ENCODE results near the gene TEAD1. TPM values are rescaled to one million over a fixed set of nuclear protein-coding genes. Genes with fewer than 3 reads are reported as not detected.

Gene TEAD1
- 10 to 100 TPM; 81.0 to 97.4 (median 96.6) TPM for polyA plus RNA-seq (ENCODE audit: insufficient read length in 3 of 3)
- long read RNA-seq, donor 1, partial matches to known transcripts: 9 of 22 reads
- long read RNA-seq, donor 1, other reads (novel, unspliced or antisense): 12 of 22 reads
- long read RNA-seq, donor 2, partial matches to known transcripts: 12 of 13 reads
- long read RNA-seq, donor 2, other reads (novel, unspliced or antisense): 0 of 13 reads
- long read RNA-seq, donor 3, partial matches to known transcripts: 7 of 8 reads
- long read RNA-seq, donor 3, other reads (novel, unspliced or antisense): 0 of 8 reads
- long read RNA-seq, donor 4, partial matches to known transcripts: 5 of 6 reads
- long read RNA-seq, donor 4, other reads (novel, unspliced or antisense): 0 of 6 reads
- long read RNA-seq, donor 5, transcript TEAD1-204 (2 exons, 477 nt): major isoform, 5 of 5 reads
- long read RNA-seq, donor 5, partial matches to known transcripts: 0 of 5 reads
- long read RNA-seq, donor 5, other reads (novel, unspliced or antisense): 0 of 5 reads
- long read RNA-seq, donor 6, partial matches to known transcripts: 21 of 25 reads
- long read RNA-seq, donor 6, other reads (novel, unspliced or antisense): 0 of 25 reads
- long read RNA-seq, donor 7, partial matches to known transcripts: 12 of 14 reads
- long read RNA-seq, donor 7, other reads (novel, unspliced or antisense): 0 of 14 reads
- long read RNA-seq, donor 8: 0 reads
- long read RNA-seq, donor 9, partial matches to known transcripts: 36 of 40 reads
- long read RNA-seq, donor 9, other reads (novel, unspliced or antisense): 0 of 40 reads
- long read RNA-seq, donor 10, partial matches to known transcripts: 11 of 15 reads
- long read RNA-seq, donor 10, other reads (novel, unspliced or antisense): 0 of 15 reads
- long read RNA-seq, donor 11, partial matches to known transcripts: 0 of 5 reads
- long read RNA-seq, donor 11, other reads (novel, unspliced or antisense): 0 of 5 reads
- long read RNA-seq, donor 12, full-length matches to known transcripts: 4 of 38 reads
- long read RNA-seq, donor 12, partial matches to known transcripts: 22 of 38 reads
- long read RNA-seq, donor 12, other reads (novel, unspliced or antisense): 12 of 38 reads
- long read RNA-seq, donor 13, partial matches to known transcripts: 0 of 2 reads
- long read RNA-seq, donor 13, other reads (novel, unspliced or antisense): 0 of 2 reads
- long read RNA-seq, donor 14: 0 reads
- long read RNA-seq, donor 15, full-length matches to known transcripts: 3 of 20 reads
- long read RNA-seq, donor 15, partial matches to known transcripts: 17 of 20 reads
- long read RNA-seq, donor 15, other reads (novel, unspliced or antisense): 0 of 20 reads
- long read RNA-seq, donor 16, partial matches to known transcripts: 0 of 2 reads
- long read RNA-seq, donor 16, other reads (novel, unspliced or antisense): 0 of 2 reads

GRCh38 chr11:12673924-12674570 is at the start of gene TEAD1:
Gene TEAD1 (plus strand): TSS chr11:12674421.
- DNase-seq: peak; percentile 94

- DNase-seq: no peak
Measured at GRCh38 chr11:12624595-12624994, 49.6 kb upstream of the TEAD1 start.

GRCh38 chr11:12625438-12626071 is 48.7 kb upstream of the TEAD1 start:
- DNase-seq: no peak

- no peak for DNase-seq
Measured at GRCh38 chr11:12626616-12627015, 47.6 kb upstream of the TEAD1 start.

GRCh38 chr11:12628314-12628713 is 45.9 kb upstream of the TEAD1 start:
- no peak for DNase-seq

- no peak for DNase-seq
Measured at GRCh38 chr11:12629601-12630313, 44.5 kb upstream of the TEAD1 start.

GRCh38 chr11:12631651-12632050 is 42.6 kb upstream of the TEAD1 start:
- DNase-seq: no peak

- no peak for DNase-seq
Measured at GRCh38 chr11:12634329-12634728, 39.9 kb upstream of the TEAD1 start.

GRCh38 chr11:12636871-12637410 is 37.3 kb upstream of the TEAD1 start:
- no peak for DNase-seq

- DNase-seq: no peak
Measured at GRCh38 chr11:12639388-12639787, 34.8 kb upstream of the TEAD1 start.

GRCh38 chr11:12640355-12640754 is 33.9 kb upstream of the TEAD1 start:
- DNase-seq: no peak

- DNase-seq: no peak
Measured at GRCh38 chr11:12640926-12641849, 33.0 kb upstream of the TEAD1 start.

GRCh38 chr11:12642040-12642439 is 32.2 kb upstream of the TEAD1 start:
- peak; percentile 31 for DNase-seq

GRCh38 chr11:12642806-12643428 is 31.3 kb upstream of the TEAD1 start:
- DNase-seq: peak; percentile 63

- no peak for DNase-seq
Measured at GRCh38 chr11:12646478-12646877, 27.7 kb upstream of the TEAD1 start.

GRCh38 chr11:12653729-12654128 is 20.5 kb upstream of the TEAD1 start:
- no peak for DNase-seq

- no peak for DNase-seq
Measured at GRCh38 chr11:12655842-12656241, 18.4 kb upstream of the TEAD1 start.

GRCh38 chr11:12657336-12657735 is 16.9 kb upstream of the TEAD1 start:
- no peak for DNase-seq
